ENCODE results near the gene CSKMT. TPM values are rescaled to one million over a fixed set of nuclear protein-coding genes. Genes with fewer than 3 reads are reported as not detected.

The CSKMT gene
- total RNA-seq, 4 donors from 2014 or later: 0.83 to 13.5 (median 5.7) TPM

GRCh38 chr11:62708392-62708791, 43.3 kb downstream of the CSKMT start:
- no peak for DNase-seq
- peak overlapping the region in 1 of 3 donors; percentile 42 for H3K4me3 ChIP-seq (replicated peaks in 1 of 3)
- no peaks in the 10 kb centered on the region for H3K27me3 ChIP-seq
- no peaks in the 10 kb centered on the region for H3K9me3 ChIP-seq
- peaks cover 20 to 30% of the 10 kb centered on the region in 2 donors for H3K4me1 ChIP-seq
- 84 to 85% methylated on average over 5 of the region's 5 CpGs for WGBS, 2 donors
- H3K36me3 ChIP-seq: peaks cover 7 to 20% of the 10 kb centered on the region in 2 donors
- intact Hi-C loops (cut with DNase I): no loop called here
- peak overlapping the region in 2 of 3 donors; percentile 84 to 88 for H3K27ac ChIP-seq
- TF ChIP-seq POLR2A (IDR thresholded peaks at IDR 0.05) (no peak), CTCF (IDR thresholded peaks at IDR 0.05) (no peak)

GRCh38 chr11:62708793-62709192, 43.7 kb downstream of the CSKMT start:
- TF ChIP-seq CTCF (IDR thresholded peaks at IDR 0.05) (no peak), POLR2A (IDR thresholded peaks at IDR 0.05) (no peak)
- DNase-seq: peak; percentile 42 to 45
- peak overlapping the region; percentile 84 to 89 (median 88) for H3K27ac ChIP-seq
- peak overlapping the region in 2 of 3 donors; percentile 42 to 46 for H3K4me3 ChIP-seq (replicated peaks in 1 of 3)
- H3K36me3 ChIP-seq: peaks cover 11 to 24% of the 10 kb centered on the region in 2 donors
- 2 to 3% methylated on average over 7 of the region's 7 CpGs for WGBS, 2 donors
- intact Hi-C loops (cut with DNase I): no loop called here
- H3K4me1 ChIP-seq: peaks cover 20 to 30% of the 10 kb centered on the region in 2 donors
- no peaks in the 10 kb centered on the region for H3K9me3 ChIP-seq
- H3K27me3 ChIP-seq: no peaks in the 10 kb centered on the region

- Histone ChIP-seq H3K4me3 (replicated peaks in 1 of 3) (peak overlapping the region; percentile 1 to 46 (median 42)), H3K36me3 (peaks cover 18 to 30% of the 10 kb centered on the region in 2 donors), H3K4me1 (peaks cover 20 to 30% of the 10 kb centered on the region in 2 donors), H3K27me3 (no peaks in the 10 kb centered on the region), H3K27ac (peak overlapping the region; percentile 84 to 93 (median 88)), H3K9me3 (no peaks in the 10 kb centered on the region)
- peak; percentile 99 for DNase-seq
- intact Hi-C loops (cut with DNase I): no loop called here
- TF ChIP-seq POLR2A (IDR thresholded peaks at IDR 0.05): peak in 1 of 2 donors; percentile 84
- TF ChIP-seq CTCF (IDR thresholded peaks at IDR 0.05): no peak
- 2 to 3% methylated on average over 32 to 47 of the region's 47 CpGs for WGBS, 2 donors
Observed at GRCh38 chr11:62709247-62710000, 44.3 kb downstream of the CSKMT start.

GRCh38 chr11:62710001-62710345, 44.9 kb downstream of the CSKMT start:
- no peaks in the 10 kb centered on the region for H3K27me3 ChIP-seq
- WGBS, 2 donors: 76 to 78% methylated on average over 7 of the region's 7 CpGs
- H3K4me1 ChIP-seq: peaks cover 20 to 29% of the 10 kb centered on the region in 2 donors
- intact Hi-C loops (cut with DNase I): no loop called here
- H3K9me3 ChIP-seq: no peaks in the 10 kb centered on the region
- H3K27ac ChIP-seq: peak overlapping the region; percentile 84 to 93 (median 88)
- DNase-seq: peak in 1 of 2 donors; percentile 19
- peaks cover 23 to 36% of the 10 kb centered on the region in 2 donors for H3K36me3 ChIP-seq
- H3K4me3 ChIP-seq (replicated peaks in 1 of 3): peak overlapping the region; percentile 1 to 42 (median 21)
- TF ChIP-seq CTCF (IDR thresholded peaks at IDR 0.05) (no peak), POLR2A (IDR thresholded peaks at IDR 0.05) (no peak)

- Histone ChIP-seq H3K4me3 (replicated peaks in 1 of 3) (no peak overlapping the region), H3K27ac (no peak overlapping the region), H3K36me3 (peaks cover 46 to 59% of the 10 kb centered on the region in 2 donors), H3K27me3 (no peaks in the 10 kb centered on the region), H3K9me3 (no peaks in the 10 kb centered on the region), H3K4me1 (peaks cover 14 to 16% of the 10 kb centered on the region in 2 donors)
- no peak for DNase-seq
- intact Hi-C loops (cut with DNase I): no loop called here
- WGBS, 2 donors: 87% methylated on average over 6 of the region's 6 CpGs
- TF ChIP-seq POLR2A (IDR thresholded peaks at IDR 0.05) (no peak), CTCF (IDR thresholded peaks at IDR 0.05) (no peak)
Observed at GRCh38 chr11:62712276-62712812, 47.2 kb downstream of the CSKMT start.
